RWPE2 (cell line): Measurements from ENCODE around the gene FAR2.

Source experiments
- ATAC-seq: fragments of 200-7000 bp; cut with Tn5 transposase; 3 replicates; pipeline ENCODE4 v1.9.1; 2021; ENCODE audit warnings: low read depth
- DNase-seq: peaks from one replicate; pipeline ENCODE4 v3.0.0-alpha.2; 2020; ENCODE audit warnings: low spot score
- H3K27ac ChIP-seq: fragments of 450-650 bp; 2 replicates; pipeline ENCODE4 v1.5.1; 2017; ENCODE audit warnings: mild to moderate bottlenecking; ENCODE audit not compliant: poor library complexity, severe bottlenecking
- H3K27me3 ChIP-seq: fragments of 250-450 bp; sonication (Bioruptor Pico); 2 replicates; pipeline ENCODE4 v1.5.1; 2021; ENCODE audit warnings: mild to moderate bottlenecking, moderate library complexity; ENCODE audit not compliant: insufficient read depth, poor library complexity, severe bottlenecking
- H3K36me3 ChIP-seq: fragments of 250-450 bp; sonication (Bioruptor Pico); 2 replicates; pipeline ENCODE4 v1.5.1; 2020; ENCODE audit warnings: low read depth, mild to moderate bottlenecking, moderate library complexity
- H3K4me1 ChIP-seq: fragments of 250-450 bp; sonication (Bioruptor Pico); 2 replicates; pipeline ENCODE4 v1.5.1; 2021; ENCODE audit warnings: mild to moderate bottlenecking, moderate library complexity; ENCODE audit not compliant: insufficient read depth, poor library complexity, severe bottlenecking
- H3K4me3 ChIP-seq: fragments of 250-450 bp; sonication (Bioruptor Pico); 2 replicates; pipeline ENCODE4 v1.5.1; 2021; ENCODE audit warnings: mild to moderate bottlenecking, moderate library complexity; ENCODE audit not compliant: severe bottlenecking
- H3K9me3 ChIP-seq: fragments of 250-450 bp; sonication (Bioruptor Pico); 2 replicates; pipeline ENCODE4 v1.5.1; 2021; ENCODE audit warnings: mild to moderate bottlenecking, moderate library complexity; ENCODE audit not compliant: severe bottlenecking
- TF ChIP-seq, protein P1 (sequence below): fragments of 450-650 bp; IDR thresholded peaks from one replicate; pipeline ENCODE4 v1.5.1; 2017; ENCODE audit warnings: mild to moderate bottlenecking, moderate library complexity; ENCODE audit not compliant: poor library complexity, severe bottlenecking

Gene FAR2

DNA sequence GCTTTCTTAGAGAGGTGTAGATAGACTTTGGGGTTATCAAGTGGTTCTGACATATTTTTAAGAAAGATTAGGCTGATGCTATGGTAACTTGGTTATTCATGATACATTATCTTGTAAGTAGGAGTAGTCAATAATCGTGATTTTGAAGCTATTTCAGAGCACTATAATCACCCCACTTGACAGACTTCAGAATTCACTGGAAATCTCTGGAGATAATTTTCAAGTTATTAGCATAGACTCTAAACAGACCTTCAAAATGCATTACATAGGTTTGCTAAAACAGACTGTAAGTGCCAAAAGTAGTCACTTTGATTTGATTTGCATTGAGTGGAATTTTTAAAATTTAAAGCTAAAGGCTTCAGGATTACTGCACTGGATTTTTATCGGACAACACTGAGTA, 157.6 kb downstream of the FAR2 start:
- no peak overlapping the region for H3K4me3 ChIP-seq
- H3K36me3 ChIP-seq: no peaks in the 10 kb centered on the region
- ATAC-seq (no peak), DNase-seq (no peak)
- TF ChIP-seq, protein P1, sequence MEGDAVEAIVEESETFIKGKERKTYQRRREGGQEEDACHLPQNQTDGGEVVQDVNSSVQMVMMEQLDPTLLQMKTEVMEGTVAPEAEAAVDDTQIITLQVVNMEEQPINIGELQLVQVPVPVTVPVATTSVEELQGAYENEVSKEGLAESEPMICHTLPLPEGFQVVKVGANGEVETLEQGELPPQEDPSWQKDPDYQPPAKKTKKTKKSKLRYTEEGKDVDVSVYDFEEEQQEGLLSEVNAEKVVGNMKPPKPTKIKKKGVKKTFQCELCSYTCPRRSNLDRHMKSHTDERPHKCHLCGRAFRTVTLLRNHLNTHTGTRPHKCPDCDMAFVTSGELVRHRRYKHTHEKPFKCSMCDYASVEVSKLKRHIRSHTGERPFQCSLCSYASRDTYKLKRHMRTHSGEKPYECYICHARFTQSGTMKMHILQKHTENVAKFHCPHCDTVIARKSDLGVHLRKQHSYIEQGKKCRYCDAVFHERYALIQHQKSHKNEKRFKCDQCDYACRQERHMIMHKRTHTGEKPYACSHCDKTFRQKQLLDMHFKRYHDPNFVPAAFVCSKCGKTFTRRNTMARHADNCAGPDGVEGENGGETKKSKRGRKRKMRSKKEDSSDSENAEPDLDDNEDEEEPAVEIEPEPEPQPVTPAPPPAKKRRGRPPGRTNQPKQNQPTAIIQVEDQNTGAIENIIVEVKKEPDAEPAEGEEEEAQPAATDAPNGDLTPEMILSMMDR: no peak
- H3K27ac ChIP-seq: no peak overlapping the region
- H3K4me1 ChIP-seq: no peaks in the 10 kb centered on the region
- no peaks in the 10 kb centered on the region for H3K9me3 ChIP-seq
- no peaks in the 10 kb centered on the region for H3K27me3 ChIP-seq

DNA sequence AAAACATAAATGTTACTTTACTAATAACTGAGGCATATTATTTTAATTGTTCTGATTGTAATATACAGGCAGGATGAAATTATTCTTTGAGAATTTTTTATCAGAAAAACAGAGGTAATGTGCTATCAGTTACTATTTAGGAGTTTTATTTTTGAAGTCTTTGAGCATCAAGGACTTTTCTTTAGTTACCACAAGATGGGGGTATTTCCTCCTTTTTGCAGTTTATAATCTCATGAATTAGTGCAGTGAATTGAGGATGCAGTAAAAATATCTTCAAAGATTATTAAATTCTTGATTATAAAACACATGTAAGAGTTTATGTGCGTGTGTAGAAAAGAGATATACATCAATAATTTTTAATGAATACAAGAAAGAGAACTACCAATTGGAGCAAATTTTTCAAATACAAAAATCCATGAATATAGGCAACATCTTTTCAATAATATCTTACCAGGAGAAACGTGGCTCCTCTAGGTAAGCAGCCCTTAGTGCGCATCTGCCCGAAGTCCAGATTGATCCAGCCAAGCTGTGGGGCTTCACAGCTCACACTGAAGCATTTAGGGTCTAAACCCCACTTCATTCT, 160.3 kb downstream of the FAR2 start:
- Histone ChIP-seq H3K27me3 (no peaks in the 10 kb centered on the region), H3K4me3 (no peak overlapping the region), H3K9me3 (no peaks in the 10 kb centered on the region), H3K27ac (no peak overlapping the region), H3K36me3 (no peaks in the 10 kb centered on the region), H3K4me1 (no peaks in the 10 kb centered on the region)
- TF ChIP-seq, protein P1: peak; percentile 51
- ATAC-seq (no peak), DNase-seq (no peak)

DNA sequence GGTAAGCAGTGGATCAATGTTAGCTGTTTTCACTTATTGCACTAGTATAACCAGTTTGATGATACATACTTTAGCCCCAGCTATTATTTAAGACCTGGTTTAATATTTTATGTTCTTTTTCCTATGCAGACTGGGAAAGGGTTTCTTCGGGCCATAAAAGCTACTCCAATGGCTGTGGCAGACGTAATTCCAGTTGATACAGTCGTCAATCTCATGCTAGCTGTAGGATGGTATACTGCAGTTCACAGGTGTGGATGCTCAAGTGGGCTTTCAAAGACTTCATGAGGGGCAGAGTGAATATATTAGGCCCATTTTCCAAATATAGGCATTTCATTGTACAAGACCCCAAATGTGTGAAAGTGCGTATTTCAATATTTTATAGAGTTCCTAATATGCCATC, 161.8 kb downstream of the FAR2 start:
- no peak overlapping the region for H3K27ac ChIP-seq
- no peak overlapping the region for H3K4me3 ChIP-seq
- DNase-seq (no peak), ATAC-seq (no peak)
- no peaks in the 10 kb centered on the region for H3K27me3 ChIP-seq
- no peaks in the 10 kb centered on the region for H3K36me3 ChIP-seq
- no peaks in the 10 kb centered on the region for H3K9me3 ChIP-seq
- H3K4me1 ChIP-seq: no peaks in the 10 kb centered on the region
- TF ChIP-seq, protein P1: no peak

DNA sequence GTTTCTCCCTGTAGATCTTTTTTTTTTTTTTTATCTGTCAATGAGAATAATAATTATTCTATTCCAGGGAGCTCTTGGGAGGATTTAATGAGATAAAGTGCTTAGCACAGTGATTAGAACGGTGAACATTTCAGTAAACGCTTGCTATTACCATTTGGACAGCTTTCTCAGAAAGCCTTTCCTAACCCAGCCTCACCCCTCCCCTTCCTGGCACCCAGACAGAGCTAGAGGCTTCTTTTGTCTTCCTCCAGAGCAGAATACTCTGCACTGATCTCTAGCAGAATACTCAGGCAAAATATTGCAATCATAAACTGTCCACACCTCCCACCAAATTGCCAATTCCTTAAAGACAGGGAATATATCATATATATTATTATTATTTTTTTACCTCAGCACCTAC, 165.3 kb downstream of the FAR2 start:
- ATAC-seq (no peak), DNase-seq (no peak)
- Histone ChIP-seq H3K4me1 (no peaks in the 10 kb centered on the region), H3K9me3 (no peaks in the 10 kb centered on the region), H3K36me3 (no peaks in the 10 kb centered on the region), H3K27me3 (no peaks in the 10 kb centered on the region), H3K27ac (no peak overlapping the region), H3K4me3 (no peak overlapping the region)
- TF ChIP-seq, protein P1: no peak

DNA sequence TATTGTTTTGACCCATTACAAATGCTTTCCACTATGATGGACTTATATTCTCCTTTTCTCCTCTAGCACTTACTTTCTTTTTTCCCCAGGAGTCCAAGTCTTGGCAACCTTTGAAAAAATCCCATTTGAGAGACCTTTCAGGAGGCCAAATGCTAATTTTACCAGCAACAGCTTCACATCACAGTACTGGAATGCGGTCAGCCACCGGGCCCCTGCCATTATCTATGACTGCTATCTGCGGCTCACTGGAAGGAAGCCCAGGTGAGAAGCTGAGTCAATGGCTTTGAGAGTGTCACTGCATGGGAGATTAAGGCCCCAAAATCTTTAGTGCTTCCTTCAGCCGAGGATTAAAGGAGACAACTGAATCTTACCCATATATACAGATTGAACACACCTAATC, 167.7 kb downstream of the FAR2 start:
- H3K36me3 ChIP-seq: no peaks in the 10 kb centered on the region
- no peak overlapping the region for H3K27ac ChIP-seq
- H3K9me3 ChIP-seq: no peaks in the 10 kb centered on the region
- no peak for ATAC-seq
- no peaks in the 10 kb centered on the region for H3K27me3 ChIP-seq
- DNase-seq: no peak
- no peak overlapping the region for H3K4me3 ChIP-seq
- H3K4me1 ChIP-seq: no peaks in the 10 kb centered on the region
- TF ChIP-seq, protein P1: no peak
